ENCODE measurements around the gene YWHAE. TPM values are rescaled to one million over a fixed set of nuclear protein-coding genes. Genes with fewer than 3 reads are reported as not detected.

YWHAE gene
- total and polyA plus RNA-seq, 9 of the 15 experiments (the other 6 are each of a cell fraction or from before 2014, with no cell fraction given), result 184 to 727 (median 448) TPM

DNA sequence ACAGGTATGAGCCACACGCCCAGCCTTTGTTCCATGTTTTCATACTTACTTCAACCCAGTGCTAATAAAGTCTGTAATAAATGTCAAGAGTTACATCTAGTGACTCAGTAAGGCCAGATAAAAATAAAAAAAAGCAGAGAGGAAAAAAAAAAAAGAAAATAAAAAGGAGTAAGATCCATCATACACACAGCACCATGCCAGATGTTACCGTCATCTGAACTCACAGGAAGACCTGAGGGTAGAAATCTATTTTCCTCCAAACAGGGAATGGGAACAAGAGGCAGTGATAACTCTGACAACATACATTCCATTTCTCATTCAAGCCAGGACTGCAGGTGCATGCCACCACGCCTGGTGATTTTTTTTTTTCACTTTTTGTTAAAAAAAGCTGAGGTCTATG is 35.3 kb upstream of the YWHAE start:
- WGBS (ENCODE audit: insufficient coverage, low coverage, missing lambda C conversion rate), result 90% methylated on average over 3 of the region's 3 CpGs
- H2AFZ ChIP-seq (ENCODE audit: low read depth, low read length), result no peak overlapping the region
- TF ChIP-seq EP300 (IDR thresholded peaks at IDR 0.05; ENCODE audit: low read length) (no peak), FOSL1 (tag; conservative IDR thresholded peaks at IDR 0.05) (no peak), NUFIP1 (IDR thresholded peaks at IDR 0.05; ENCODE audit: partially characterized antibody) (no peak), RBFOX2 (IDR thresholded peaks at IDR 0.05; ENCODE audit: low read depth, low read length) (no peak), ARNT (IDR thresholded peaks at IDR 0.05) (no peak), POLR2B (IDR thresholded peaks at IDR 0.05; ENCODE audit: low read depth, partially characterized antibody) (no peak)
- TF ChIP-seq, protein P1, sequence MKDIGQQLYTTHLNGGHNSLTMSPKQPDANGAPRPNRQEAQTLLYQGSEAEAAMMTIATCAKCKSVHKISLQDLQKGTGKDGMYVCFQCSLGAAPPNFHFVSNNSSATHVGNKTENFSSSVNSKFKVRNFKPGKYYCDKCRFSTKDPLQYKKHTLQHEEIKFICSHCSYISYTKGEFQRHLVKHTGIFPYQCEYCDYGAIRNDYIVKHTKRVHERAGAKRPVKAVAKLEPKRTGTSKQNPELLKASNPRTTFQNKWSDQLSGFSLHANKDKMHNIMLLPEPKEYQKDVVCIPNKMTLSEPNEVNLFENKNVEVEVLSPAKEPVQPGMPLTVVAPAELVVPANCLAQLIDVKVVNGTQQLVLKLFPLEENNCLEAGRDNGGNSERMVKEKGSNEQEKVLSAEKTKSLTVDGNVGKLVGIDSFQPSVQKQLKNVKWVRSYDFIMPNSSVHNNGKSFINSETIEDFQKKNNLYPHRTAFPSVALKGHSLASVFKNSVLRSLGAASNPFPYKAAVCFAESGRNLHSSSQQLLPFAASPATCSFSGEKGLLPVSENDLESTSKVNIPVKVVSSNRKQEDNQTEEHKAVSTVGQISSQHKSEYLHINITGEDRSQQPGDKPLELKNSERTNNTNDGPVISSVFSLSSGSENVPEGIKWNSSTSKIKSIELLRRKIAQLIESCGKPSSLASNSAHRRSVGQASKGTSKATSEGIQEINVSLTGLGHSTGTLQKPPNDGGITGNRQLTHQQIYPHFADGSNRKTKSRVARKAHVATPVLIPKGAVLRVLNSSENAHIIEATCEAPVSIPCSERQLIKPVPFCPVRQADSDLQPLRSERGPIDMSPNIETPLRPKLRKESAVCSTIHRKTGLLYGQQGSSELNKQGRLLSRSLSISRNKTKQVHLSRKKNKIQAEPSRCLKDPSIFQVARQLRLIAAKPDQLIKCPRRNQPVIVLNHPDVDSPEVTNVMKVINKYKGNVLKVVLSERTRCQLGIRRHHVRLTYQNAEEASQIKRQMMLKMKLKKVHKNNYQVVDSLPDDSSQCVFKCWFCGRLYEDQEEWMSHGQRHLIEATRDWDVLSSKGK (CRISPR knock-in tag; IDR thresholded peaks at IDR 0.05), result no peak
- intact Hi-C loops (cut with micrococcal nuclease), result no loop called here
- H3K79me2 ChIP-seq (ENCODE audit: control insufficient read depth, insufficient read depth, low read length), result peaks cover 74% of the 10 kb centered on the region
- POLR2A ChIA-PET, result interaction anchor here (0.6 kb wide), 1 partner anchor 249 kb away, joined by 3 read pairs; no protein-coding TSS in a partner anchor
- FAIRE-seq (no peak), ATAC-seq (no peak), DNase-seq (ENCODE audit: extremely low read depth in 1 of 4, low spot score in 3 of 4) (no peak)
- H3K9me3 ChIP-seq (replicated peaks; ENCODE audit: control insufficient read depth, insufficient read depth, low read depth, low read length), result no peaks in the 10 kb centered on the region
- H3K4me2 ChIP-seq (ENCODE audit: insufficient read depth, low read length), result no peak overlapping the region
- no peaks in the 10 kb centered on the region for H3K27me3 ChIP-seq (ENCODE audit: control insufficient read depth in 2 of 2, insufficient read depth in 2 of 2, low read length in 2 of 2)
- in situ Hi-C loops (cut with MboI), result no loop called here
- peaks cover 0 to 6% of the 10 kb centered on the region in 2 experiments; a peak in 3 of 5 replicates for H3K4me1 ChIP-seq (replicated peaks in 1 of 2; ENCODE audit: control insufficient read depth in 2 of 2, insufficient read depth in 2 of 2, low read length in 2 of 2)
- H3K4me3 ChIP-seq, result no peak overlapping the region
- CTCF ChIA-PET (ENCODE audit: low intra/inter-chr PET ratio), result no interaction called here
- no TSS peak for BruUV-seq (replicated peaks)
- no peak overlapping the region for H3K9ac ChIP-seq (ENCODE audit: insufficient read depth in 1 of 2, low read depth in 2 of 2, low read length in 2 of 2)
- H3K27ac ChIP-seq (ENCODE audit: extremely low read depth, low read depth, low read length), result no peak overlapping the region
- no peaks in the 10 kb centered on the region for H3K9me1 ChIP-seq (ENCODE audit: control insufficient read depth, insufficient read depth, low read length)
- no peaks in the 10 kb centered on the region for H4K20me1 ChIP-seq (replicated peaks; ENCODE audit: control insufficient read depth, insufficient read depth, low read length)
- peaks cover 53% of the 10 kb centered on the region for H3K36me3 ChIP-seq (ENCODE audit: control insufficient read depth, insufficient read depth, low read length)

Measured in K562 (cell line).